Mammary microvascular endothelial cell (primary cell): ENCODE measurements around the gene CYP4Z1. TPM values are rescaled to one million over a fixed set of nuclear protein-coding genes. Genes with fewer than 3 reads are reported as not detected.

Source experiments
- total RNA-seq: library from RNA; depleted of rRNA; stranded (reverse); fragments of >200 nt; gene quantifications from 2 replicates; pipeline ENCODE4 v1.2.3, GENCODE V29; 2015

The CYP4Z1 gene
- not detected in 2 replicates for total RNA-seq

GRCh38 chr1:47067097-47067594, at the start of gene CYP4Z1:
TSS of gene CYP4Z1 (plus strand) at chr1:47067231. CDS start at chr1:47067491, 260 bp downstream.

GRCh38 chr1:47023268-47024140, 43.5 kb upstream of the CYP4Z1 start, which contains the start of gene CYP4X1:
TSS of gene CYP4X1 (plus strand) at chr1:47023669. CDS start at chr1:47023818, 149 bp downstream.

GRCh38 chr1:47137198-47137597, 70.2 kb downstream of the CYP4Z1 start, which contains the start of gene CYP4A22:
TSS of gene CYP4A22 (plus strand) at chr1:47137441. CDS start at chr1:47137486, 45 bp downstream.

Other genes with a start within 250 kb of the CYP4Z1 start
- not detected in 2 replicates for gene CYP4A11, start 125.8 kb upstream of the CYP4Z1 start, total RNA-seq
- 0.33 TPM in 1 of 2 replicates, not detected in the other for gene CYP4X1, start 43.6 kb upstream of the CYP4Z1 start, total RNA-seq
- gene CYP4A22, start 70.2 kb downstream of the CYP4Z1 start, total RNA-seq: not detected in 2 replicates
- gene PDZK1IP1, start 122.8 kb downstream of the CYP4Z1 start, total RNA-seq: 0.13 and 0.30 TPM in 2 replicates
- gene TAL1, start 165.0 kb downstream of the CYP4Z1 start, total RNA-seq: 25.1 and 25.8 TPM in 2 replicates
- gene STIL, start 246.9 kb downstream of the CYP4Z1 start, total RNA-seq: 16.8 and 17.6 TPM in 2 replicates